ENCODE results near the gene BRI3. TPM values are rescaled to one million over a fixed set of nuclear protein-coding genes. Genes with fewer than 3 reads are reported as not detected.

BRI3 gene
- total and polyA plus RNA-seq, 2 experiments from 2014 or later = 73.3 to 195 TPM

DNA sequence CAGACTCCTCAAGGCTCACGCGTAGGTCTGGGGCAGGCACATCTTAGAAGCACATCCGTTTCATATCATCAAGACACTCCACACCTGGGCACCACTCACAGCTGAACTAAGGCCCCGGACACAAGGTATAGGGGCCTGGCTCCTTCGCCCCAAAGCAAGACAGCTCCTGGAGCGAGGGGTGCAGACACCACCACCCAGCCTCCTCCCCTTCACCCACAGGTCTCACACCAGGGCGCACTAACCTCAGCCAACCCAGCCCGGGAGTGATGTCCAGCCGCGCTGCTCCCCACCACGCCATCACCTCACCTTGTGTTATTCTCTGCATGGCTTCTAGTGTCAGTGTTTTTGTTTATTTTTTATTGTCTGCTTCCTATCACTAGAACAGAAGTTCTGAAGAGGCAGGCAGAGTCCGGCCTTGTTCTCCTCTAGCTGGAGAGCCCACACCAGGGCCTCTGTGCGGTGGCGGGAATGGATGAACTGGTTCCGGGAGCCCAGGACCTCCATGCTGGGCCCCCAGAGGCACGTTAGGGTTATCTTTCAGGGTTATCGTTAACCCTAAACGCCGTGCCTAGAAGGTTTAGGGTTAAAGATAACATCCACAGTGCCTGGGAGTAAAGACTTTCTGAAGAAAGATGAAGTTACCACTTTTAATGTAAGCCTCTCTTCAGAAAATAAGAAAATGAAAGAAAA, 21.8 kb downstream of the BRI3 start:
- H3F3A ChIP-seq (ENCODE audit: insufficient read depth) = no peaks in the 10 kb centered on the region
- H3K79me2 ChIP-seq (ENCODE audit: insufficient read depth) = no peaks in the 10 kb centered on the region
- H3K9me3 ChIP-seq (ENCODE audit: low read depth) = no peaks in the 10 kb centered on the region
- no peaks in the 10 kb centered on the region for H4K20me1 ChIP-seq (ENCODE audit: insufficient read depth)
- H3K27me3 ChIP-seq (replicated peaks; ENCODE audit: insufficient read depth) = no peaks in the 10 kb centered on the region
- no peak overlapping the region for H3K9ac ChIP-seq
- TF ChIP-seq EZH2 (IDR thresholded peaks at IDR 0.05; ENCODE audit: insufficient read depth, poor library complexity, severe bottlenecking) (no peak), EZH2phosphoT487 (IDR thresholded peaks at IDR 0.05; ENCODE audit: insufficient read depth, low read depth) (no peak)
- peaks cover 6% of the 10 kb centered on the region; the same call in 1 of the 2 replicates for H3K36me3 ChIP-seq (ENCODE audit: low read depth)
- H3K27ac ChIP-seq = no peak overlapping the region
- no peak overlapping the region for H3K4me3 ChIP-seq
- H3K9me2 ChIP-seq (ENCODE audit: insufficient read depth) = no peaks in the 10 kb centered on the region
- no peak for DNase-seq
- in situ Hi-C loops (cut with MboI) = loop anchor here (10.0 to 25.0 kb wide), 2 partner anchors 111 to 534 kb away; no protein-coding TSS in a partner anchor
- WGBS, 2 experiments (ENCODE audit: low coverage in 1 of 2, low lambda C conversion rate in 2 of 2, missing lambda C conversion rate in 2 of 2) = 88 to 92% methylated on average over 19 of the region's 19 CpGs
- no peak overlapping the region for H2AFZ ChIP-seq
- H3K4me2 ChIP-seq (ENCODE audit: unreplicated experiment) = no peak overlapping the region
- H3K4me1 ChIP-seq (ENCODE audit: insufficient read depth) = no peaks in the 10 kb centered on the region

DNA sequence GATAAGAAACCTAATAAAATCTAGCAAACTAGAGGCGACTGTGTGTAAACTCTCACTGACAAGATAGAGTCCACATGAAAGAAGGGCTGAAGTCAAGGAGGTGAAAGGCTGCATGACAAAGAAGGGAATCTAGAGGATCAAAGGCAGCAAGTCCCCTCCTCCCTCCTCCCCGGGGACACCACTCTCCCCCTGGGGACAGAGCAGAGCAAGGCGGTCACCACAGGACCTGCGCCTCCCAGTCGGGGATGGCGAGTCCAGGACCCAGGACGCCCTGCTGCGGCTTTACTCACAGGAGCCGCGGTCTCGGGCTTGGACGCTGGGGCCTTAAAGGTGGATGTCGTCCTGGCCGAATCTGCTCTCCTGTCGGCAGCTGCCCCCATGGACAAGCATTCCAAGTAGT, 22.4 kb downstream of the BRI3 start:
- DNase-seq = no peak
- 63 to 68% methylated on average over 12 to 15 of the region's 15 CpGs for WGBS, 2 experiments (ENCODE audit: low coverage in 1 of 2, low lambda C conversion rate in 2 of 2, missing lambda C conversion rate in 2 of 2)
- no peak overlapping the region for H2AFZ ChIP-seq
- H3K4me3 ChIP-seq = no peak overlapping the region
- H3K4me2 ChIP-seq (ENCODE audit: unreplicated experiment) = no peak overlapping the region
- no peak overlapping the region for H3K9ac ChIP-seq
- no peaks in the 10 kb centered on the region for H3K4me1 ChIP-seq (ENCODE audit: insufficient read depth)
- H3K27me3 ChIP-seq (replicated peaks; ENCODE audit: insufficient read depth) = no peaks in the 10 kb centered on the region
- H3K27ac ChIP-seq = no peak overlapping the region
- H3K9me2 ChIP-seq (ENCODE audit: insufficient read depth) = no peaks in the 10 kb centered on the region
- H3K79me2 ChIP-seq (ENCODE audit: insufficient read depth) = no peaks in the 10 kb centered on the region
- peaks cover 6% of the 10 kb centered on the region; the same call in 1 of the 2 replicates for H3K36me3 ChIP-seq (ENCODE audit: low read depth)
- no peaks in the 10 kb centered on the region for H3F3A ChIP-seq (ENCODE audit: insufficient read depth)
- H4K20me1 ChIP-seq (ENCODE audit: insufficient read depth) = no peaks in the 10 kb centered on the region
- in situ Hi-C loops (cut with MboI) = loop anchor here (10.0 to 25.0 kb wide), 2 partner anchors 111 to 533 kb away; no protein-coding TSS in a partner anchor
- no peaks in the 10 kb centered on the region for H3K9me3 ChIP-seq (ENCODE audit: low read depth)
- no peak for TF ChIP-seq EZH2 (IDR thresholded peaks at IDR 0.05; ENCODE audit: insufficient read depth, poor library complexity, severe bottlenecking)
- TF ChIP-seq EZH2phosphoT487 (IDR thresholded peaks at IDR 0.05; ENCODE audit: insufficient read depth, low read depth) = no peak

DNA sequence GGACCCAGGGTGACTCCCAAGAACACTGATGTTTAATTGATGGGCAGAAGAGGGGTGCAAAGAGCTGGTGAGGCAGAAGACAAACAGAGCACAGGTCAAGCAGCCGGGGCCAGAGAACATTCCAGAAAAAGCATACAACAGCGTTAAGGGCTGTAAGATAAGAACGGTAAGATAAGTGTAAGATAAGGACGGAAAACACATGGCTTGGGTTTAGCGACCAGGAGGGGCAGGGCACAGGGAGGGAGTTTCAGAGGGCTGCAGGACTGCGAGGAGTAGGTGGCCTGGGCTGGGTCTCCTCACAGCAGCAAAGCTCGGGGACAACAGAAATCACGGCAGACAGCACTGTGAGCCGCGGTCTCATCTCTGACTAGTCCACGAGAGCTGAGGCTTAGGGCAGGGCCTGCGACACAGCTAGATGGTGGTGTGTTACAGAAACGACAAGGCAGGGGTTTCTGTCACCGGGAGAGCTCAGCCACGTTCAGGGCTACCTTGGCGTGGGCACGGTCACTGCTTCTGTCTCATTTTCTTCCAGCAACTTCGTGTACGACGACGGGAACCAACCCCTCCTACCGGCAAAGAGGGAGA, 24.6 kb downstream of the BRI3 start:
- no peak overlapping the region for H2AFZ ChIP-seq
- no peaks in the 10 kb centered on the region for H3K79me2 ChIP-seq (ENCODE audit: insufficient read depth)
- 75 to 79% methylated on average over 22 of the region's 22 CpGs for WGBS, 2 experiments (ENCODE audit: low coverage in 1 of 2, low lambda C conversion rate in 2 of 2, missing lambda C conversion rate in 2 of 2)
- no peak overlapping the region for H3K4me2 ChIP-seq (ENCODE audit: unreplicated experiment)
- no peaks in the 10 kb centered on the region for H3K27me3 ChIP-seq (replicated peaks; ENCODE audit: insufficient read depth)
- no peaks in the 10 kb centered on the region for H3K4me1 ChIP-seq (ENCODE audit: insufficient read depth)
- no peak overlapping the region for H3K9ac ChIP-seq
- no peak overlapping the region for H3K27ac ChIP-seq
- no peak for DNase-seq
- H3K9me3 ChIP-seq (ENCODE audit: low read depth) = no peaks in the 10 kb centered on the region
- H3F3A ChIP-seq (ENCODE audit: insufficient read depth) = no peaks in the 10 kb centered on the region
- TF ChIP-seq EZH2 (IDR thresholded peaks at IDR 0.05; ENCODE audit: insufficient read depth, poor library complexity, severe bottlenecking) (no peak), EZH2phosphoT487 (IDR thresholded peaks at IDR 0.05; ENCODE audit: insufficient read depth, low read depth) (no peak)
- H3K4me3 ChIP-seq = no peak overlapping the region
- no peaks in the 10 kb centered on the region for H4K20me1 ChIP-seq (ENCODE audit: insufficient read depth)
- no peaks in the 10 kb centered on the region for H3K9me2 ChIP-seq (ENCODE audit: insufficient read depth)
- peaks cover 6% of the 10 kb centered on the region; the same call in 1 of the 2 replicates for H3K36me3 ChIP-seq (ENCODE audit: low read depth)
- in situ Hi-C loops (cut with MboI) = loop anchor here (10.0 to 25.0 kb wide), 2 partner anchors 109 to 531 kb away; no protein-coding TSS in a partner anchor

DNA sequence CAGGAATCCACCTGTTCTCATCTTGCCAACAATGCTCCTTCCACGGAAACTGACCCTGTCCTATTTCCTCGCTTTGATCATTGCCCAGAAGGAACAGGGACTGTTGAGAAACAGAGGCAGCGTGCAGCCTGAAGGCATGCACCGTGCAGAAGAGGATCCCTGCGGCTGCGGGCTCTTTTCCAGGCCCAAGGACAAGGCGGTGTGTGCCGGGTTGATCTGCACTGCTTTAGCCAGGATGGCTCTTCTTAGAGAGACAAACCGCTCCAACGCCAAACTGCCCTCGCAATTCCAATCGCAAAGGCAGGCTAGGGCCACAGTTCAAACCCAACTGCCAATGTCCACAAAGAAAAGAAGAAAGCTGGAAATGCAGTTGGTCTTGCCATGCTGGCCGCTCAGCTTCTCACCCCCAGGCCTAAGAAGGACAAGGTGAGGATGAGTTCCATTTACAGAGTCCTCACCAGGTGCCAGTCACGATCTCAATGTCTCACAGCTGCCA, 26.5 kb downstream of the BRI3 start:
- H3K4me2 ChIP-seq (ENCODE audit: unreplicated experiment) = no peak overlapping the region
- TF ChIP-seq EZH2phosphoT487 (IDR thresholded peaks at IDR 0.05; ENCODE audit: insufficient read depth, low read depth) (no peak), EZH2 (IDR thresholded peaks at IDR 0.05; ENCODE audit: insufficient read depth, poor library complexity, severe bottlenecking) (no peak)
- no peak for DNase-seq
- no peaks in the 10 kb centered on the region for H3K79me2 ChIP-seq (ENCODE audit: insufficient read depth)
- H3K9me2 ChIP-seq (ENCODE audit: insufficient read depth) = no peaks in the 10 kb centered on the region
- H3K27me3 ChIP-seq (replicated peaks; ENCODE audit: insufficient read depth) = no peaks in the 10 kb centered on the region
- H3K4me3 ChIP-seq = no peak overlapping the region
- H3K36me3 ChIP-seq (ENCODE audit: low read depth) = peaks cover 6% of the 10 kb centered on the region; the same call in 1 of the 2 replicates
- 94% methylated on average over 14 of the region's 14 CpGs for WGBS, 2 experiments (ENCODE audit: low coverage in 1 of 2, low lambda C conversion rate in 2 of 2, missing lambda C conversion rate in 2 of 2)
- no peak overlapping the region for H2AFZ ChIP-seq
- no peak overlapping the region for H3K9ac ChIP-seq
- in situ Hi-C loops (cut with MboI) = loop anchor here (10.0 to 25.0 kb wide), 2 partner anchors 107 to 529 kb away; no protein-coding TSS in a partner anchor
- no peaks in the 10 kb centered on the region for H3K4me1 ChIP-seq (ENCODE audit: insufficient read depth)
- no peaks in the 10 kb centered on the region for H3F3A ChIP-seq (ENCODE audit: insufficient read depth)
- H4K20me1 ChIP-seq (ENCODE audit: insufficient read depth) = no peaks in the 10 kb centered on the region
- no peaks in the 10 kb centered on the region for H3K9me3 ChIP-seq (ENCODE audit: low read depth)
- H3K27ac ChIP-seq = no peak overlapping the region
